ENCODE data around the gene CACNA1I.

CACNA1I gene

GRCh38 chr22:39535831-39536449 is 34.6 kb upstream of the CACNA1I start:
- no peak for DNase-seq

DNA sequence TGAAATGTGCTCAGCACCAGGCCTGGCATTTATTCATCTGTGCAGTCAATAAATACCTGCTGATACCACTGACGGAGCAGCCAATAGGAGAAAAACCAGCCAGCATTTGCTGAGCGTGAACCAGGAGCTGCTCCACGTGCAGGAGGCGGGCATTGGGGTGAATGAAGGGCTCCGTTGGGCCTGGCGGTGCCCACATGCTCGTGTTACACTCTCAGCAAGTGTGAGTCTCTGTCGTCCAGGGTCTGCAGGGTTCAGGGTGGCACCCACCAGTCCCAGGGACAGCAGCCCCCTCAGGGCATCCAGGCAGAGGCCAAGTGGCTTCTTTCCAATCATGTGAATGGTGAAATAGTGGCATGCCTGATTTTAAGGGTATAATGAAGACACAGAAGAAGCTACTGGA is 33.8 kb upstream of the CACNA1I start:
- DNase-seq, result no peak

DNA sequence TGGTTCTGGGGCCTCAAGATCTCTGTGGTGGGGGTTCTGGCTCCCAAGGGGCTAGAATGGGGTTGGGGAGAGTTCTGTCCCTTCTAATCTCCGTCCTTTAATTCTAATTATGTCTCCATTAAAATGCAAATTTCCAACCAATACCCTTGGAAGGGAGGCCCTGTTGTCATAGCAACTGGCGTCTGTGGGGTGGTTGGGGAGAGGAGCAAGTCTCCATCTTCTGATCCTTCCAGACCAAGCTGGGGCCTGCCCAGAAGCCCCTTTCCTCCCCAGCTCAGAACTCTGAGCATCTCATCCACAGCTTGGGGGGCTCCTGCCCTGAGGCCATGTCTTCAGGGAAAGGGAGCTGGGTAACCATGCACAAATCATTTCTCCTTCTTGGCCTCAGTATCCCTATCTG is 32.6 kb upstream of the CACNA1I start:
- DNase-seq, result no peak

DNA sequence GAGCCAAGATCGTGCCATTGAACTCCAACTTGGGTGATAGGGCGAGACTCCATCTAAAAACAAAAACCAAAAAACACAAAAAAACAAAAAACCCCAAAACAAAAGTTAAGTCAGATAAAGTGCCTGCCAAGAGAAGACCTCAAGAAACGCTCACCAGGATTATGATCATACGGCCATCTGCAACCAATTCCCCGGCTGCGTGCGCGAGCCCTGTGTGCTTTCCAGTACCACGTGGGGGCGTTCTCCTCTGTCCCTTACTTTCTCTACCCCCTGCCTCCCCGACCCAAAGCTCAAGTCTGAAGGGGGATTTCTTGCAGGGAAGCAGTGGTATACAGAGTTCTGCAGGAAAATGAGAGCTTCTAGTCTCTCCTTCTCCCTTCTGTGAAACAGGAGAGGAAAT is 27.5 kb upstream of the CACNA1I start:
- DNase-seq, result no peak

DNA sequence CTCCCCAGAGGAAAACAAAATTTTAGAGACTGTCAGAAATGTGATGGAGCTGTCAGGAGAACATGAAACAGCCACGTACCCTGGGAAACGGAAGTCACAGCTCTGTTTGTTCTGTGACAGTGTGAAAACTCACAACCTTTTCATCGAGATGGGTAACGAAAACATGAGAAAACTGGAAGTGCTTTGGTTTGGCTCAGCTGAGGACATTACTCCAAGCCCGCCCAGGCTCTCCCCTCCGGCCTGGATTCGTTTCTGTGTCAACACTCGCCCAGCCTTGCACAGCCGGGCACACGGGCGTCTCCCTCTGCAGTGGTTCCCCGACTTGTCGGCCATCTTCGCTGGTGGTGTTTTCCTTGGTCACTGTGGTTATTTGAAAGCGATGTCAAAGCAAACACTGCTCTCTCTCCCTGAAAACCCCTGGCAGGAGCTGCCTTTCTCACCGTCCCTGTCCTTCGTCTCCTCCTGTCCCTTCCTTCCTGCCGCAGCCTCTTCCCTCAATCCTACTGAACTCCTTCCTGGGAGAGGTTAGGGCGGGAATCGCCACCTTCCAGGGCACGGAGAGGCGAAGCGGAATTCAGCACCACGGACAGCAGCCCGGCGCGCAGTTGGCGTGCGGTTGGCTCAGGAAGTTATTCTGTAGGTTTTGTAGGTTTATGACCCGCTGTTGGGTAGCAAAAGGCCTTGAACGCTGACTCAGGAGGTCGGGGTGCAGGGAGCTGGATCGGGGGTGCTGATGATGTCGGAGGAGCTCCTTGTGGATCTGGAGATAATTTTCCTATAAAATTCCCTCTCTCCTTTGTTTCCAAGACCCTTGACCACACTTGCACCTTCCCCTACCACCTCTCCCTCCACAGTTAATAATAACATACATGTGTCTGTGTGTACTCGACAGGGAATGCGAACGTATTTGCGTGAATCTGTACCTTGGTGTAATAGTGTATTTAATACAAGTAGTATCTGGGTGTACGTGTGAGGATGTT is 24.9 kb upstream of the CACNA1I start:
- DNase-seq, result no peak

DNA sequence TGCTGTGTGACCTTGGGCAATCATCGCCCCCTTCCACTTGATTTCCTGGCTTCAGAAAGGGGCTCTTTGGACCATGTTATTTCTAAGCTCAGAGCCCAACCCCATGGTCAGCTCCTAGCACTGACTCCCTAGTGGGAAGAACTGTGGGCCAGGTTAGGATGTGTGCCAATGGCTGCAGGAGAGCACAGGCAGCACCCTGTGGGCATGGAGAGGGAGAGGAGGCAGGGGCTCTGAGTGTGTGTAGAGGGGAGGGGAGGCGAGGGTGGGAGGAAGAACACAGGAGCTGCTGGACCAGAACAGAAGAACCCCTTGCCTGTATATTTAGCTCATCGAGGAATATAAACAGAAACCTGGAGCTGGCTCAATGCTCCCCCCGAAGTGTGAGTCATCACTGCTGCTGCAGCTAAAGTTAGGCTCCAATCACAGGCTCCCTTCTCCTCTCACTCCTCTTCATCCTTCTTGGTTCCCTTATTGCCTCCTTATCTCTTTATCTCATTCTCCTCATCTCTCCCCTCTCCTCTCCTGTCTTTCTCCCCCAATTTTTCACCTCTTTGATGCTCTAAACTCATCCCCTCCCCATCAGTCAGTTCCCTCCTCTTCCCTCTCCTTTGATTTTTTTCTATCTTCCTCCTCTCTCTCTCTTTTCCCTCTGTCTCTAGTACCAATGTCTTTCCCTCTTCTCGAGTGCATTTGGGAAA is 23.5 kb upstream of the CACNA1I start:
- no peak for DNase-seq

GRCh38 chr22:39547587-39547947 is 23.0 kb upstream of the CACNA1I start:
- DNase-seq, result no peak

DNA sequence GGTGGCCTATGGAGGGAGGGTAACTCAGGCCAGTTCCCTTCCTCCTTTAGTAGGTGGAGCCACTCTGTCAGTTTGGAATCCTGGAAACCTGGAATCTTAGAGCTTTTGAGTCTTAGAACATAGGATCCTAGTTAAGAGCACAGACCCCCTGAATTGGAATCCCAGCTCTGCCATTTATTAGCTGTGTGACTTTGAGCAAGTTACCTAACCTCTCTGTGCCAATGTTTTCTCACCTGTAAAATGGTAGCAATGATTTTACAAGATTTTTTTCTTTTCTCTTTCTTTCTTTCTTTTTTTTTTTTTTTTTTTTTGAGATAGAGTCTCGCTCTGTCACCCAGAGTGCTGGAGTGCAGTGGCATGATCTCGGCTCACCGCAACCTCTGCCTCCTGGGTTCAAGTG is 17.1 kb upstream of the CACNA1I start:
- no peak for DNase-seq

DNA sequence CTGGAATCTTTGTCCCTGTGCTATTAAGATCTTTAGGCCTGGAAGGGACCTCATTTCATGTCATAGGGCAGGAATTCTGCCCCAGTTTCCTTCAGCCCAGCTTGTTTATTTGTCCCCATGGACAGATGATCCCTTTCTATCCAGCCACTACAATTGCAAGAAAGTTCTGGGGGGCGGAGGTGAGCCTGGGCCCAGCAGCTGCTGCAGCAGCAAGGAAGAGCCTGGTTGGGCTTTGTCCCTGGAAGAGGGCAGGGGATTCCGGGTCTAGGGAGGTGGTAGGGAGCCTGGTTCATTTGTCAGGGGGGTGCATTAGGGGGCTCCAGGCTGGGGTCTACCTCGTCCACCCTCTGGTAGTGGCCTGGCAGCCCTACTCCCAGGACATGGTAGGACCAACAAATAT is 16.4 kb upstream of the CACNA1I start:
- DNase-seq, result no peak

- DNase-seq, result no peak
Observed at GRCh38 chr22:39556970-39557841, 13.3 kb upstream of the CACNA1I start.

- no peak for DNase-seq
Observed at GRCh38 chr22:39558254-39558727, 12.3 kb upstream of the CACNA1I start.

GRCh38 chr22:39558950-39559349 is 11.6 kb upstream of the CACNA1I start:
- DNase-seq, result no peak

- DNase-seq, result no peak
Observed at GRCh38 chr22:39559456-39560105, 11.0 kb upstream of the CACNA1I start.

DNA sequence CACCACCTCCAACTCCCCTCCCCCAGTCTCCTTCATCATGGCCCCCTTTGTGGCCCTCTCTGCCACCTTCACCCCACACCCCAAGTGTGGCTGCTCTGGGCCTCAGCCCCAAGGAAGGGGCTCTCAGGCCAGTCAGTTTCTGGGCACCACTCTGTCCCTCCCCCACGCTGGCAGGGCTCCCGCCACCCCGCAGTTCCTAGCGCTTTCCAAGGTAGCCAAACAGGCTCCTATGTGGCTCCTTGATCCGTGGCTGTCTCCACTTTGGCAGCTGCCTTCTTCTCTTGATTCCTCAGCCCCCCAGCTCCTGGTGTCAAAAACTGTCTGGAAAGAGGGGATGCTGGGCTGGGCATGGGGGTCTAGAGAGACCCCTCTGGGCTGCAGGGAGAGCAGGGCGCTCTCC is 10.4 kb upstream of the CACNA1I start:
- no peak for DNase-seq

DNA sequence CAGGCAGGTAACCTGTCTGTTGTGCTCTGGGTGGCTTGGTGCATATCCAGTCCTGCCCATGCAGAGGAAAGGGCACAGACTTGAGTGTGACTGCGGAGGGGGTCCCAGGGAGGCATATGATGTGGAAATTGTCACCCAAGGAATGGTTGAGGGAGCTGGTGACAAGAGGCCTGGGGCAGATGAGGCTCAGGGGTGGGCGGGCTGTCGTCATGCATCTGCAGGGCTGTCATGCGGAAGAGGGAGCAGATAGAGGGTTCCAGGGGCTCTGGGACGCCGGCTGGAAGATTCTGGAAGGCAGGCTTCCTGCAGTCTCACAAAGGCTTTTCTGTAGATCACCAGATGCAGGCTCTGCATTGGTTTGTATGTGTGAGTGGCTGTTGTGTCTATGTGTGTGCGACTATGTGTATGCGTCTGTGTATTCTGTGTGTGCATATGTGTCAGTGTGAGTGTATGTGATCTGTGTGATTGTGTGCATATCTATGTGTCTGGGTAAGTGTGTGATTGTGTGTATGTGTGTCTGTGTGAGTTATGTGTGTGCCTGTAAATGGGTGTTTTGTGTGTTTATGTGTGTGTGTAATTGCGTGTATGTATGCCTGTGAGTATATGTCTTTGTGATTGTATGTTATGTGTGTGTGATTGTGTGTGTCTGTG is 7.6 kb upstream of the CACNA1I start:
- no peak for DNase-seq

DNA sequence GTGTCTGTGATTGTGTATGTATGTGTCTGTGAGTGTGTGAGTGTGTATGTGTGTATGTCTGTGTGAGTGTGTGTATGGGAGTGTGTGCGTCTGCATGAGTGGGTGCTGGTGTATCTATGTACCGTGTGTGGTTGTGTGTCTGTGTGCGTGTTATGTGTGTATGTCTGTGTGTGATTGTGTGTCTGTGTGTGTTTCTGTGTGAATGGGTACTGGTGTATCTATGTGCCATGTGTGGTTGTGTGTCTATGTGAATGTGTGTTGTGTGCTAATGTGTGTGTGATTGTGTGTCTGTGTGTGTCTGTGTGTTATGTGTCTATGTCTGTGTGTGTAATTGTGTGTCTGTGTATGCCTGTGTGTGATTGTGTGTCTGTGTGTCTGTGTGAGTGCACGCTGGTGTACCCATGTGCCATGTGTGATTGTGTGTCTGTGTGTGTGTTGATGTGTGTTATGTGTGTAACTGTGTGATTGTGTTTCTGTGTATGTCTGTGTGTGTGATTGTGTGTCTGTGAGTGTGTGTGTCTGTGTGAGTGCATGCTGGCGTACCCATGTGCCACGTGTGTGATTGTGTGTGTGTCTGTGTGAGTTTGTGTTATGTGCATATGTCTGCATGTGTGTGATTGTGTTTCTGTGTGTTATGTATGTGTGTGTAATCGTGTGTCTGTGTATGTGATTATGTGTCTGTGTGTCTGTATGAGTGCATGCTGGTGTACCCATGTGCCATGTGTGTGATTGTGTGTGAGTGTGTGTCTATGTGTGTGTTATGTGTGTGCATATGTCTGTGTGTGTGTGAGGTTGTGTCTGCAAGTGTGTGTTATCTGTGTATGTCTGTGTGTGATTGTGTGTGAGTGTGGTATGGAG is 6.8 kb upstream of the CACNA1I start:
- DNase-seq, result no peak

GRCh38 chr22:39565414-39565944 is 5.1 kb upstream of the CACNA1I start:
- DNase-seq, result no peak

GRCh38 chr22:39567135-39567946 is 3.2 kb upstream of the CACNA1I start:
- no peak for DNase-seq

GRCh38 chr22:39568278-39568981 is 2.1 kb upstream of the CACNA1I start:
- DNase-seq, result no peak

All from NCI-H2029 treated with DMSO at 0.1 percent for 48 hours (cell line).